ENCODE results near the gene SENP1.

SENP1 gene

GRCh38 chr12:48000878-48001504 is 104.9 kb downstream of the SENP1 start:
- DNase-seq (ENCODE audit: low spot score): no peak

GRCh38 chr12:47999816-48000215 is 106.1 kb downstream of the SENP1 start:
- DNase-seq (ENCODE audit: low spot score): no peak

DNA sequence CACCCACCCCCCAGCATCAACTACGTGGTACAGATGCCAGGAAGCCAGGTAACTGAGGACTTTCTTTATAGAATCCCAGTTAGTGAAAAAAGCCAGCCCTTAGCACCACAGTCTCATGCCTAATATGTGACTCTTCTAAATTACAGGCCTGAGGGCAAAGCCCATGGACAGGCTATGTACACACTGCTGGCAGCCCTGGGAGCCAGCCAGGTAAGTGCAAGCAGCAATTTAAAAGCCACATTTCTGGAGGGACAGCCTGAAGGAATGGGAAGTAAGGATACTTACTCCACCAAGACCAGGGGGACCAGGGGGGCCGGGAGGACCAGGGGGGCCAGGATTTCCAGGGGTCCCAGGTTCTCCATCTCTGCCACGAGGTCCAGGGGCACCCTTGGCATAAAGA is 108.6 kb downstream of the SENP1 start:
- DNase-seq (ENCODE audit: low spot score): no peak

DNA sequence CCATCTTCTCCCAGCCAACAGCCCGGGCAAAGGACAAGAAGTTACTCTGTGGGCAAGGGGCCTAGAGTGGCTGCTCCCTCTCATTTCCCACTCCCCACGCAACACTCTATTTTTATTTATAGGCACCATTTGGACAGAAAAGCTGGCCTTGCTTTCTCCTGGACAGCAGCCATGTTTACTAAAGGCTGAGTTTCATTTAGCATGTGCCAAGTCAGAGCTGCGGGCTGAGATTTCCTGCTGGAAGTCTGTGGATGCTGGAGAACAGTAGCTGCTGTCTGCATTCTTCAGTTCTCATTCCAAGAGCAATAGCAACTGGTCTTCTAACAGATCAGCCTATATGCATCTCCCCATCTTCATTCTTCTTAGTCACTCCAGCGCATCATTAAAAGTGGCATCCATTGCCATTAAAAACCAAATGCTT is 109.9 kb downstream of the SENP1 start:
- DNase-seq (ENCODE audit: low spot score): no peak

- DNase-seq (ENCODE audit: low spot score): no peak
Observed at GRCh38 chr12:47993491-47993890, 112.4 kb downstream of the SENP1 start.
